GM19324 (cell line): Measurements from ENCODE around the gene PIK3C2A.
"Not testable (repeated sequence)": the region's sequence is repeated elsewhere in the genome, so short reads cannot be mapped to it uniquely, and the experiment has no call there.

ENCODE experiments used
- ATAC-seq: cut with Tn5 transposase; IDR thresholded peaks from one replicate; pipeline ENCODE4 v1.9.1; 2021; ENCODE audit warnings: mild to moderate bottlenecking, moderate library complexity; ENCODE audit not compliant: unreplicated experiment, low FRiP score

Gene PIK3C2A

GRCh38 chr11:17207317-17208256 lies at the start of gene PIK3C2A:
TSS of gene PIK3C2A (minus strand) at chr11:17207986. CDS start at chr11:17169741, 38,245 bp downstream.
- ATAC-seq, result peak; percentile 99

- no peak for ATAC-seq
Measured at GRCh38 chr11:17257196-17257595, 49.4 kb upstream of the PIK3C2A start.

- no peak for ATAC-seq
Measured at GRCh38 chr11:17256512-17256911, 48.7 kb upstream of the PIK3C2A start.

- no peak for ATAC-seq
Measured at GRCh38 chr11:17252704-17253103, 44.9 kb upstream of the PIK3C2A start.

- no peak for ATAC-seq
Measured at GRCh38 chr11:17250561-17251350, 43.0 kb upstream of the PIK3C2A start.

GRCh38 chr11:17244046-17244445 lies 36.3 kb upstream of the PIK3C2A start:
- ATAC-seq, result no peak

GRCh38 chr11:17242954-17243353 lies 35.2 kb upstream of the PIK3C2A start:
- ATAC-seq, result not testable (repeated sequence)

- ATAC-seq, result no peak
Measured at GRCh38 chr11:17240780-17241179, 33.0 kb upstream of the PIK3C2A start.

- not testable (repeated sequence) for ATAC-seq
Measured at GRCh38 chr11:17239927-17240326, 32.1 kb upstream of the PIK3C2A start.

- ATAC-seq, result no peak
Measured at GRCh38 chr11:17238377-17238776, 30.6 kb upstream of the PIK3C2A start.

- no peak for ATAC-seq
Measured at GRCh38 chr11:17233101-17233500, 25.3 kb upstream of the PIK3C2A start.

GRCh38 chr11:17230867-17231851 lies 23.4 kb upstream of the PIK3C2A start:
- ATAC-seq, result peak; percentile 89

GRCh38 chr11:17229481-17230152 lies 21.8 kb upstream of the PIK3C2A start:
- no peak for ATAC-seq

GRCh38 chr11:17228186-17228925 lies 20.6 kb upstream of the PIK3C2A start:
- not testable (repeated sequence) for ATAC-seq

- no peak for ATAC-seq
Measured at GRCh38 chr11:17224727-17225126, 16.9 kb upstream of the PIK3C2A start.

GRCh38 chr11:17221968-17222367 lies 14.2 kb upstream of the PIK3C2A start:
- no peak for ATAC-seq

- no peak for ATAC-seq
Measured at GRCh38 chr11:17219016-17219415, 11.2 kb upstream of the PIK3C2A start.

GRCh38 chr11:17218403-17218802 lies 10.6 kb upstream of the PIK3C2A start:
- ATAC-seq, result no peak

GRCh38 chr11:17217401-17217800 lies 9.6 kb upstream of the PIK3C2A start:
- ATAC-seq, result no peak
